Dermis blood vessel endothelial cell (primary cell): ENCODE results near the gene ARHGEF4. TPM values are rescaled to one million over a fixed set of nuclear protein-coding genes. Genes with fewer than 3 reads are reported as not detected.
"Not testable (repeated sequence)": the region's sequence is repeated elsewhere in the genome, so short reads cannot be mapped to it uniquely, and the experiment has no call there.

Experiments used
- DNase-seq: peaks from one replicate; pipeline ENCODE4 v3.0.0; 2010
- total RNA-seq: library from RNA; depleted of rRNA; stranded (reverse); fragments of >200 nt; gene quantifications from 2 replicates; pipeline ENCODE4 v1.2.3, GENCODE V29; 2014

ARHGEF4 gene
- total RNA-seq, 1 donor from 2014 or later = 0.68 TPM

DNA sequence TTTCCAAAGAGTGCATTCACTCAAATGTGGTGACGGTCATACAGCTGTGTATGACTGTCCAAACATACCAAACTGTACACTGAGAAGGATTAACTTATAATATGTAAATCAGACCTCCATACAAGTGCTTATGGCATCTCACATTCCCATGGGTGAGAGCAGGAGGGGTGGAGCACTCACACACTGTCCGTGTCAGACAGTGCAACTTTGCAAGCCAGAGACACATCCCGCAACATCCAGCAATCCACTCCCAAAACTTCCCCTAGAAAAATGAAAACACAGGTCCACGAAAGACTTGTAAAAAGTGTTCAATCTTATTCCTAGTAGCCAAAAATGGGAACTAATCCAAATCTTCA is 220.2 kb downstream of the ARHGEF4 start:
- DNase-seq = no peak

DNA sequence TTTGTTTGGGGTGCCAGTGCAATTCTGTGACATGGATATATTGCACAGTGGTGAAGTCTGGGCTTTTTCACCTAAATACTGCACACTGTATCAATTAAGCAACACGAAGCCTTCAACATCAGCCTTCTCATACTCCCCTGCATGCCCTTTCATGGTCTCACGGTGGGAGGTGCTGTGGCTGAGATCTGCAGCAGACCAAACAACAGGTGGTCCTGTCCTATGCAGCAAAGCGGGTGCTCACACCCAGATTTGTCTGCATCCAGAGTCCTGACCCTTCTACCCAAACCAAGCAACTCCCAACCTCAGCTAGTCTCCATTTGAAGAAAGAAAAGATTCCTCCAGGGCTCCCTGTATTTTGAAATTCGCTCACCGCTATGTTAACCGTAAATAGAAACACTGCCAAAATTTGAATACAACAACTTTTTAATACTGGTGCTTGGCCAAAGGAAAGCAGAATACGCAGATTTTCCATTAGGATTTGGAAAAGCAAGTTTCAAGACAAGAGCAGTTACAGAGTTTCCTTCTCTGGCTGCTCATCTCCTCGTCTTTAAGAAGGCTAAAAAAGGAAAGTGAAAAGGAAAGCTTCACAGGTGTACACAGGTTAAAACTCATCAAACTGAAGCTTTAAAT is 221.6 kb downstream of the ARHGEF4 start:
- DNase-seq = no peak

DNA sequence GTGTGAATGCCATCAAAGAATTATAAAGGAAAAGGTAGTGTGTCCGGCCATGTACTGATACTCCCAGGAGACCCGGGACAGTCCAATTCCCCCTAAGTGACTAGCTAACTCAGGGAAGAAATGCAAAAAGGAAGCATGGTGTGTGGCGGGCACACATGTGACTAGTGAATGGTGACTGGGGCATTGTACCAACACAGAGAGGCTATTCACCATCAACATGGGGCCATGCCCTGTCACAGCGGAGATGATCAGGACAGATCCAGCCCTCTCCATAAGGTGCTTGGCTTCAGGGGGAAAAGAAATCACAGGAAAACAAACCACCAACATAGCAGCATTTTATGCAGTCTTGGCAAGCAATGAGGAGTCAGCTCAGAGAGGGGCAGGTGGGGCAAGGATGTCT is 222.2 kb downstream of the ARHGEF4 start:
- DNase-seq = no peak

DNA sequence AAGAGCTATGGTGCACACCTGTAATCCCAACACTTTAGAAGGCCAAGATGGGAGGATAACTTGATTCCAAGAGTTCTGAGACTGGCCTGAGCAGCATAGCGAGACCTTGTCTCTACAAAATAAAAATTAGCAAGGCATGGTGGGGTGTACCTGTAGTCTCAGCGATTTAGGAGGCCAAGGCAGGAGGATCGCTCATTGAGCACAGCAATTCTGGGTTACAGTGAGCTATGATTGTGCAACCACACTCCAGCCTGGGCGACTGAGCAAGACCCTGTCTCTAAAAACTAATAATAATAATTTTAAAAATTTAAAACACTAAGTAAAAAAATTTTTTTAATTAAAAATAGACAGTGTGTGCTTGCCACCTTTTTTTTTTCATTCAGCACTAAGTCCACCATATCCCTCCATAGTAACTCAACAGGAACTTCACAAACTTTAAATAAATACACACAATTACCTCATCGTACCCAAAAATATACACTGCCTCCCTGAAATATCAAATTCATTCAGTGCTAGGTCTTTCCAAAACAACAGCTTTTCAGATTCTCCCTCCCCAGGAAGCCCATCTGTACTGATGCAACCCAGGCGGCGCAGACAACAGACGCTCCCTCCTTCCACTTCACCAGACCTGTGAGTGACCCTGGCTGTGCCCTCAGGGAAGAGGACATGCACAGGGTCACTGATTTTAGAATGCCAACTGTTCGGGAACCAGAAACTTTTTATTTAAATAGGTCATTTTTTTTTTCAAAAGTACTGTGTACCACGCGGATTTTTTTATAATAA is 227.0 kb downstream of the ARHGEF4 start:
- no peak for DNase-seq

DNA sequence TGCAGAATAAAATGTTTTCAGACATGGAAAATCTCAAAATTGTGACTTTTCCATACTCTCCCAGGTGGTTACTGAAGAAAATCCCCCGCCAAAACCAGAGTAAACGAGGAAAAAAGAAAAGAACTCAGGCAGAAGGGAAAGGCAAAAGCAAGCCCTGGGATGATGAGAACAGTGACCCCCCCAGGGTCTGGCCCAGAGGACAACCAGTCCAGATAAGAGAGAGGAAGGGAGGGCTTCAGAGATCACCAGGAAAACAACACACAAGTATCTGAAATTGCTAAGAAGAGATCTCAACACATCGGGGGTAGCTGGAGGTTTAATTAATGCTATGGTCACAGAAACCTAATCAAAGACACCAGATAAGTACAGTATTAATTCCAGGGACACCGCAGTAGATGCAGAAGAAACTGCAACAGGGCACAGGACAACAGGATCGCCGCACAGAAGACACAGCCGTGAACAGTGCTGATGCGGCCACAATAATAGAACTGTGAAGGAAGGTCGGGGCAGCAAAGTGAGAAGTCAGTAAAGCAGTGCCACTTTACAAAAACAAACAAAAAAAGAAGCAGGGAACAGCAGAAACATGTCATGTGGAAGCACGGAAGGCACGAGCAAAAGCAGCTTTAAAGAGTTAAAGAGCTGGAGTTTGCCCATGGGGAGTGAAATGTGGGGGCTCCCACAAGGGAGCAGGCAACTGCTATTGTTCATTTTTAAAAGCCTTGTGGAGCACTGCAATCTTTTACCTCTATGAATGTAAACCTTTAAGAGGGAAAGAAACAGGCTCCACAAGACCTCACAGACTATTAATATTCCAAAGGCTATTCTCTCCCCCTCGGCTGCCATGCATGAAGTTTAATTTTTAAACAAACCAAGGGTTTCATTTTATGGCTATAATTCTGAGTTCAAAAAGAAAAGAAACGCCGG is 228.1 kb downstream of the ARHGEF4 start:
- DNase-seq = no peak

DNA sequence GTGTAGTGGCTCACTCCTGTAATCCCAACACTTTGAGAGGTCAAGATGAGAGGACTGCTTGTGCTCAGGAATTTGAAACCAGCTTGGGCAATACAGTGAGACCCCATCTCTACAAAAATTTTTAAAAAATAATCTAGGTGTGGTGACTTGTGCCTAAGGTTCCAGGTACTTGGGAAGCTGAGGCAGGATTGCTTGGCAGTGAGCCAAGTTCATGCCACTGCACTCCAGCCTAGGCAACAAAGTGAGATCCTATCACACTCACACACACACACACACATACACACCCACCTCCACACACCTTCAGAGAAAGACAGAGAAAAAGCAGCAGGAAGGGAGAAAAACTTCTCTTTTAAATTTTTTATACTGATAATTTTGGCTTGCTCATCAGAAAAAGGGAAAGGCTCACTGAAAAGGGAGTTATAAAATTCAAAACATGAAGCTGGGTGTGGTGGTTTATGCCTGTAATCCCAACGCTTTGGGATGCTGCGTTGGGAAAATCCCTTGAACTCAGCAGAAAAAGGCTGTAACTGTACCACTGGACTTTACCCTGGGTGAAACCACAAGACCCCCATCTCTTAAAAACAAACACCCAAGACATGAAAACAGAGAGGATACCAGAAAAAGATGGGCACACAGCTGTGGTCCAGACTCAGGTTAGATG is 230.9 kb downstream of the ARHGEF4 start:
- DNase-seq = no peak

DNA sequence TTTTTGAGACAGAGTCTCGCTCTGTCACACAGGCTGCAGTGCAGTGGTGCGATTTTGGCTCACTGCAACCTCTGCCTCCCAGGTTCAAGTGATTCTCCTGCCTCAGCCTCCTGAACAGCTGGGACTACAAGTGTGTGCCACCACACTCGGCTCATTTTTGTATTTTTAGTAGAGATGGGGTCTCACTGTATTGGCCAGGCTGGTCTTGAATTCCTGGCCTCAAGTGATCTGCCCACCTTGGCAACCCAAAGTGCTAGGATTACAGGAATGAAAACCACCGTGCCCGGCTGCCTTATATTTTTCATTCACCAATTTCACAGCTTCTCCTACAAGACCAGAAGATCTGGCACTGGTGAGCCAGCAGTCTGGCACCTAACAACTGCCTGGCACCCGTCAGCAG is 231.5 kb downstream of the ARHGEF4 start:
- not testable (repeated sequence) for DNase-seq

DNA sequence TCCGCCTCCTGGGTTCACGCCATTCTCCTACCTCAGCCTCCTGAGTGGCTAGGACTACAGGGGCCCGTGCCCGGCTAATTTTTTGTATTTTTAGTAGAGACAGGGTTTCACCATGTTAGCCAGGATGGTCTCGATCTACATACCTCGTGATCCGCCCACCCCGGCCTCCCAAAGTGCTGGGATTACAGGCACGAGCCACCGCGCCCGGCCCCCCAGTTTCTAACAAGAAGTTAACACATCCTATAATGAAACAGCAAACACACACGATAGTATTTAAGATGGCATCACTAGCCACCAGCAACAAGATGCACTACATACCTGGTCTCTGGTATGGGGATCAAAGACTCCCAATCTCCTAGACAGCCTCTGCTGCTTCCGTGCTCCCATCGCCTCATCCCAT is 238.9 kb downstream of the ARHGEF4 start:
- not testable (repeated sequence) for DNase-seq

DNA sequence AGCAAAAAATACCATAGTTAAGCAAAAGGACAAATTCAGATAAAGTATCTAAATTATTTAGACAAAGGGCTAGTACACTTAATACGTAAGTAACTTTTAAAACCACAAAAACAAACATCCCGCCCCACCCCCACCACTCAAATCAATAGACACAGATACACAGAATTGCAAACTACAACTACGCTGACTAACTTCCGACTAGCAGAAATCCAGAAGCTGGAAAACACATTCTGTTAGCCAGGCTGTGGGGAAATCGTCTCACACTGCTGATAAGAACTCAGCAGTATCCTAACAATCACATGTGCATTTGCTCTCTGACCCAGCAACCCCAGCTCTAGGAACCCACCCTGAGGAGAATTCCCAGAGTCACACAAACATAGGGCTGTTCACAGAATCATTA is 240.0 kb downstream of the ARHGEF4 start:
- DNase-seq = peak; percentile 71

DNA sequence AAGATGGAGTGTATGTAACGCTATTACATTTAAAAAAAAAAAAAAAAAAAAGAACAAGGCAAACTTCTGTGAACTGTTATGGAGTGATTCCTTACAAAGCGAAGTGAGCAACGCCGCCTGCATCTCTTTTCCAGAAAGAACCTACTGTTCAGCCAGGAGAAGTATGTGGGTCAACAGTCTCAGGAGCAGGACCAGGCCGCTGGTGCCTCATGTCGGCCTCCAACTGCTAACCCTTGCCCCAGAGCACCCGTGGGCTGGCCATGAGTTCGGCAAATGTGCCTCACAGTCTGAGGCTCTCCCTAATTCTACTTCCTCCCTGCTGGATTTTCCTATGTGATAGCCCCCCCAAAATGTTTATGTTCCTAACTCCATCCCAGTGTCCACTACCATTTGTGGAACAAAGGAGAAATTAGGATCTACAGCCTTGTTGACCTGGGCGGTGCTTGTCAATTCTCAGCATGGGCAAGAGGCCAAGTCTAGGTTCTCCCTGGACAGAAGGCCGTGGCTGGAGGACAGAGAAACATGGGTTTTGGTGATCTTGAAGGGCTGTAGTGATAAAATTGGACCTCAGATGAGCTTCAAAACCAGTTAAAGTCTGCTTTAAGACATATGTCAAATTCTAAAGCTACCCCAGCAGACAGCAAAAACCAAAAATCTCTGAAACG is 240.6 kb downstream of the ARHGEF4 start:
- DNase-seq = peak; percentile 20

DNA sequence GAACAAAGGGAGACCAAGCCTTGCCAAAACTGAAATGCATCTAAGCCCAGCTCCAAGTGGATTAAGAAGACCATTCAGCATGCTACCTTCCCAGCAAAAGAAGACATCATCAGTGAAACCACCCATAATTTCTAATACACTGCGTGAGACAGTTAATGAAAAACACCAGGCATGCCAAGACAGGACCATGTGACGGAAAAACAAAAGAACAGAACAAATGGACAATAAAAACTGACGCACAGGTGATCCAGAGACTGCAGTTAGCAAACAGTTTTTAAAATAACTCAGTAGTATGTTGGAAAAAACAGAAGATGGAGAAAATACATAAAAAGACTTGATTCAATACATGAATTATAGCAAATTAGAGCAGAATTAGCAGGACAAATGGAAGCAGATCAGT is 241.3 kb downstream of the ARHGEF4 start:
- DNase-seq = peak; percentile 21

DNA sequence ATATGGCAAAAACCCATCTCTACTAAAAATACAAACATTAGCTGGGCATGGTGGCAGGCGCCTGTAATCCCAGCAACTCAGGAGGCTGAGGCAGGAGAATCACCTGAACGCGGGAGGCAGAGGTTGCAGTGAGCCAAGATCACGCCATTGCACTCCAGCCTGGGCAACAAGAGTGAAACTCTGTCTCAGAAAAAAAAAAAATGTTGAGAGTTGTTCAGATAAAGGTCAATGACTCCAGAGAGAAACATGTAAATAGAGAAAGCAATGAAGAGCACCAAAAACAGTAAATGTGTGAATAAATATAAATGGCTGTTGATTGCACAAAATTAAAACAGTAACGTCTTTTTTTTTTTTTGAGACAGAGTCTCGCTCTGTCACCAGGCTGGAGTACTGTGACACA is 243.2 kb downstream of the ARHGEF4 start:
- not testable (repeated sequence) for DNase-seq

DNA sequence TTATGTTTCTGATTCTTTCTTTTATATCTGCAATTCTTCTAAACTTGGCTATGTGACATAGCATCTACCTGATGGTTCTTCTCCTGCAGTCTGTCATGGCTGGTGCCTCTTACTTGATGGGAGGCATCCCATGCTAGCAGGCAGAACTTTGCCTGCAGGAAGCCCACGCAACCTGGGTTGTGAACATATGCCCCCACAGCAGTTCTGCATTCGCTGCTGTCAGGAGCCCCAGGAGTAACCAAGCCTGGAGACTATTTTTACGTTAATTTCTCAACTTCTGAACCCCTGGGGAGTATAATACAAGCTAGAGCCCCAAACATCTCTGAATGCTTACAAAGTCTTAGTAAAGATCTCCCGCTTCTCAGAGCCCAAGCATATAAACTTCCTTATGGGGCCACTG is 244.5 kb downstream of the ARHGEF4 start:
- DNase-seq = no peak

DNA sequence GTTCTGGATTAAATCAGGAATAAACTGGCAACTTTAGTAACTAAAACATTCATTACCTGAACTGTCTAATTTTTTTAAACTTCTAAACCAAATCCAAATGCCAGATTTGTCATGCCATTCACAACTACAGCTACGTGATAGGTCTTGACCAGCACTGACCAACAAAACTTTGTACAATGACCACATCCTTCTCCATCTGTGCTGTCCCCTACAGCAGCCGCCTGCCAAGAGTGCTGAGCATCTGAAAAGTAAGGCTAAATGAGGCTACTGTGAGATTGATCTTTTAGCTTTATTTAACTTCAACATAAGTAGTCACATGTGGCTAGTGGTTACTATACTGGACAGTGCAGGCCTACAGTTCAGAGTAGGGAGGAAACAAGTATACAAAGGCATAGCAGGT is 248.9 kb downstream of the ARHGEF4 start:
- peak; percentile 37 for DNase-seq

DNA sequence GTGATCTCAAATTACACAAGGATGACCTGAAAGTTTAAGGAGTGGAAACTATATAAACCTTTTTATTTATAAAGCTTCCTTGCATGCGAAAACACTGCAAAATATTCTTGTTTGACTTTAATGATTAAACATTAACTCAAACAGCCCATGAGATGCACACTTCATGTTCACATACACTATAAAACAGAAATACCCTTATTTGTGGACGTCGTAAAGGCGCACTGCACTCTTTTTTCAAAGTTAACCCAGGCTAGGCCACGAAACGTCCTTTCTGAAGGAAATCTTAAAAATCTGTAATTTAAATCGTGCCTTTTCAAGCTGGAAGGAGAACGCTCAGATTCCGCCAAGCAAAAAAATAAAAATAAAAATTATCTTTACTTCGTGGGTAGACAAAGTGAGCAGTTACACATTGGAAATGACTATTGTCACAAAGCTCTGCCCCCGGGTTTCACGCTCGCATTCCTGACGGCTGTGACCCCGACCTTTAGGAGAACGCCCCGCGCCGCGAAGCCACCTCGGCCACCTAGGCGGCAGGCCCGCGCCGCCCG is 255.8 kb downstream of the ARHGEF4 start:
- peak; percentile 20 for DNase-seq

DNA sequence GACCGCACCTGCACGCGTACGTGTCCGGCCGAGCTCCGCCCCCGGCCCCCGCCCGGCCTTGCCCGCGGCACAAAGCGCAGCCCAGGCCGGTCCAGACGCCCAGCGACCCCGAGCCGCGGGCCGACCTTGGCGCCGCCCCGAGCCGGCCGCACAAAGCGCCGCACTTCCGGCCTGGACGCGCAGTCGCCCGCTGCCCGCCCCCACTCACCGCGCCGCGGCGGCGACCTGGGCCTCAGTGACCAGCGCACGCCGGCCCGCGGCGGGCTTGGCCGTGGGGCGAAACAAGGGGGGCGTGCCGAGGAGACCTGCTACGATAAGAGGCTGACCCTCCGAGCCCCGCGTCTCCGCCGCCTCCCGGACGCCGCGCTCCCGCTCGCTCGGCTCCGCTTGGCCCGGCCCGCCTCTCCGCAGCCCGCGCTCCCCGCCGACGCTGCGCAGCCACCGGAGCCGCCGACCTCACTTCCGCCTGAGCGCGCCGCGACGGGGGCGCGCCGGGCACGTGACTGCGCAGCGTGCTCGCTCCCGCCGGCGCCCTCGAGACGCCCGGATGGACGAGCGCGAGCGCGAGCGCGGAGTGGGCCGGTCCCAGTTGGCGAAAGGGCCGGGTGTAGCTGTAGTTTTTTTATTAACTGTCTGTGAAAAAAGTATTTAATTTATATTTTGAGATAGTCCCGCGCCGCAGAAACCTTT is 256.4 kb downstream of the ARHGEF4 start, which contains the start of gene FAM168B:
Gene FAM168B (minus strand): TSS at position 455 of the 690 bp plus-strand sequence. CDS start 10,814 bp downstream, outside the sequence.
- DNase-seq = peak; percentile 96

DNA sequence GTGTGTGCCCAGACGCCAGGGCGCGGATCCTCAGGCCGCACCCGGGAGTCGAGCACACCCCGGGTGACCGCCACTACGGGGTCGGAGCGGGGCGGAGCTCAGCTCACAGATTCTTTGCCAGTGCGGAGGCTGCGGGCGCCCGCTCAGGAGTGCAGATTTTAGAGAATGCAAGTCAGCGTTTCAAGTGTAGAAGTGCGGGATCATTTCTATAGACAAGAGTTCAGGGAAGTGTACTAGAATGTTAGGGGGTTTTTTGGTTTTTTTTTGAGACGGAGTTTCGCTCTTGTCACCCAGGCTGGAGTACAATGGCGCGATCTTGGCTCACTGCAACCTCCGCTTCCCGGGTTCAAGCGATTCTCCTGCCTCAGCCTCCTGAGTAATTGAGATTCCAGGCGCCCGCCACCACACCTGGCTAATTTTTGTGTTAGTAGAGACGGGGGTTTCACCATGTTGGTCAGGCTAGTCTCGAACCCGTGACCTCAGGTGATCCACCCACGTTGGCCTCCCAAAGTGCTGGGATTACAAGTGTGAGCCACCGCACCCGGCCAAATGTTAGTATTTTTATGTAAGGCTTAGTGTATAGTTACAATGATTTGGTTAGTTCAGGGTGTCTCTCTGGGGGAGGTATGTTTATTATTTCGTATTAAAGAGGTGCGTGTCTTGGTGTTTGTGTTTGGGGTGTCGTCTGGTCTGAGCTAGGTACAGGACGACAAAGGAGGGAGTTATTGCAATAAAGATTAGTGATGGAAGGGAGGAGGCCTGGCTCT is 257.2 kb downstream of the ARHGEF4 start:
- no peak for DNase-seq

DNA sequence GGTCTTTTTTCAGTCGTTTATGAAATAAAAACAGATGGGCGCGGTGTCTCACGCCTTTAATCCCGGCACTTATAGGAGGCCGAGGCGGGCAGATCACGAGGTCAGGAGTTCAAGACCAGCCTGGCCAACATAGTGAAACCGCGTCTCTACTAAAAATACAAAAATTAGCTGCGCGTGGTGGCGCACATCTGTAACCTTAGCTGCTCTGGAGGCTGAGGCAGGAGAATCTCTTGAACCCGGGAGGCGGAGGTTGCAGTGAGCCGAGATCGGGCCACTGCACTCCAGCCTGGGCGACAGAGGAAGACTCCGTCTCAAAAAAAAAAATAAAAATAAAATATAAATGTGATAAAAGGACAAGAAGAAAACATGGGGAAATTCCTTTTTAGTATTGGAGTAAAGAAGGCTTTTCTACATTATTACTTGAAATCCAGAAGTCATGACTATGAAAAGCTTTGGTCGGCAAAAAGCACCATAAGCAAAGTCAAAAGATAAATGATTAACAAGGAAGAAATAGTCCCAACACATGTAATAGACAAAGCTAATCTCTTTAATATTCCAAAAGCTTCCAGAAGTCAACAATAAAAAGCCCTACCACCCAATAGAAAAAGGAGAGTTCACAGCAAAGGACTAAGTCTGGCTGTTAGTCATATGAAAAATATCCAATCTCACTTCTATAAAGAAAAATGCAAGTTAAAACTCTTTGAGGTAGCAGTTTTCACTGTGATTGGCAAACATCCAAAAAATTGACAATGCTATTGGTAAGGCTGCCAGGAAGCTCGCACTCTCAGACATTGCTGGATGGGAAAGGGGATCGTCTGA is 258.0 kb downstream of the ARHGEF4 start:
- DNase-seq = peak; percentile 73
